ENCODE results near the gene SAE1. TPM values are rescaled to one million over a fixed set of nuclear protein-coding genes. Genes with fewer than 3 reads are reported as not detected.
A peak's percentile ranks its signal among the peaks of the same experiment; 100 is the strongest.

SAE1 gene
- total RNA-seq, 4 donors from 2014 or later, result 27.3 to 85.4 (median 51.8) TPM

GRCh38 chr19:47215581-47215980 lies 84.9 kb downstream of the SAE1 start:
- WGBS, 2 donors (ENCODE audit: low coverage in 1 of 2), result 73 to 78% methylated on average over 3 to 5 of the region's 5 CpGs
- intact Hi-C loops (cut with DNase I; ENCODE audit: low total_unique reads) (no loop called here), in situ Hi-C loops (cut with MboI; ENCODE audit: low pct_ligation_motif_present in 1 of 4, low pct_unique_long_range_greater_than_20kb in 1 of 4, low sequenced_read_pairs in 3 of 4) (no loop called here)
- peak overlapping the region; percentile 3 to 69 (median 40) for H3K27ac ChIP-seq
- H3K4me1 ChIP-seq, result peaks cover 8 to 18% (median 13%) of the 10 kb centered on the region in 4 donors
- no peaks in the 10 kb centered on the region for H3K9me3 ChIP-seq
- H3K36me3 ChIP-seq, result peaks cover 0 to under 1% (median 0%) of the 10 kb centered on the region in 4 donors
- DNase-seq, result peak; percentile 81
- no peak overlapping the region for H3K4me3 ChIP-seq
- TF ChIP-seq, protein P1, sequence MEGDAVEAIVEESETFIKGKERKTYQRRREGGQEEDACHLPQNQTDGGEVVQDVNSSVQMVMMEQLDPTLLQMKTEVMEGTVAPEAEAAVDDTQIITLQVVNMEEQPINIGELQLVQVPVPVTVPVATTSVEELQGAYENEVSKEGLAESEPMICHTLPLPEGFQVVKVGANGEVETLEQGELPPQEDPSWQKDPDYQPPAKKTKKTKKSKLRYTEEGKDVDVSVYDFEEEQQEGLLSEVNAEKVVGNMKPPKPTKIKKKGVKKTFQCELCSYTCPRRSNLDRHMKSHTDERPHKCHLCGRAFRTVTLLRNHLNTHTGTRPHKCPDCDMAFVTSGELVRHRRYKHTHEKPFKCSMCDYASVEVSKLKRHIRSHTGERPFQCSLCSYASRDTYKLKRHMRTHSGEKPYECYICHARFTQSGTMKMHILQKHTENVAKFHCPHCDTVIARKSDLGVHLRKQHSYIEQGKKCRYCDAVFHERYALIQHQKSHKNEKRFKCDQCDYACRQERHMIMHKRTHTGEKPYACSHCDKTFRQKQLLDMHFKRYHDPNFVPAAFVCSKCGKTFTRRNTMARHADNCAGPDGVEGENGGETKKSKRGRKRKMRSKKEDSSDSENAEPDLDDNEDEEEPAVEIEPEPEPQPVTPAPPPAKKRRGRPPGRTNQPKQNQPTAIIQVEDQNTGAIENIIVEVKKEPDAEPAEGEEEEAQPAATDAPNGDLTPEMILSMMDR (IDR thresholded peaks at IDR 0.05), result no peak
- TF ChIP-seq POLR2AphosphoS5 (IDR thresholded peaks at IDR 0.05), result peak in 1 of 3 donors; percentile 39
- H3K27me3 ChIP-seq, result no peaks in the 10 kb centered on the region

- WGBS, 2 donors (ENCODE audit: low coverage in 1 of 2), result 84 to 100% methylated on average over 1 to 33 of the region's 33 CpGs
- Histone ChIP-seq H3K27me3 (no peaks in the 10 kb centered on the region), H3K27ac (no peak overlapping the region), H3K4me3 (no peak overlapping the region), H3K9me3 (no peaks in the 10 kb centered on the region), H3K36me3 (peaks cover 0 to 15% (median 3%) of the 10 kb centered on the region in 4 donors), H3K4me1 (peaks cover 0 to 8% (median 7%) of the 10 kb centered on the region in 4 donors)
- intact Hi-C loops (cut with DNase I; ENCODE audit: low total_unique reads) (no loop called here), in situ Hi-C loops (cut with MboI; ENCODE audit: low pct_ligation_motif_present in 1 of 4, low pct_unique_long_range_greater_than_20kb in 1 of 4, low sequenced_read_pairs in 3 of 4) (no loop called here)
- DNase-seq, result no peak
- no peak for TF ChIP-seq EP300 (IDR thresholded peaks at IDR 0.05; ENCODE audit: low read depth)
- TF ChIP-seq POLR2A (IDR thresholded peaks at IDR 0.05), result no peak
Observed at GRCh38 chr19:47221080-47221841, 90.6 kb downstream of the SAE1 start.

DNA sequence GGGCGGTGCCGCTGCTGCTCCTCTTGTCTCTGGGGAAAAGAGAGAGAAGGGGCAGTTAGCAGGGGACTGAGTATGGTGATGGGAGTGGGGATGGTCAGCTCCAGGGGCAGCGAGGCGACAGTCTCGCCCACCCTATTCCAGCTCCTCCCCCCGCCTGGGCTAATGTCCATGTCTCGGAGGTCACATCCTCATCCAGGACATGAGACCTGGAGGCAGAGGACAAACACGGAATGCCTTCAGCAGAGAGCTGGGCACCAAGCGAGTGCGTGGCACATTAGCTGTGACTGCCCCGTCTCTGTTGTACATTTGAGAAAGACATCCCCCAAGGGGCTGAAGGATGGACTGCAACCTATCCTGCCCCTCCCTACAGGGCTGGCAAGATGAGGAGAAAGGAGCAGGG lies 91.3 kb downstream of the SAE1 start:
- 92% methylated on average over 11 of the region's 11 CpGs; no CpG with 5 or more reads in 1 of the 2 donors for WGBS, 2 donors (ENCODE audit: low coverage in 1 of 2)
- DNase-seq, result no peak
- Histone ChIP-seq H3K9me3 (no peaks in the 10 kb centered on the region), H3K27ac (no peak overlapping the region), H3K4me3 (no peak overlapping the region), H3K36me3 (peaks cover 0 to 15% (median 3%) of the 10 kb centered on the region in 4 donors), H3K27me3 (no peaks in the 10 kb centered on the region), H3K4me1 (peaks cover 3 to 15% (median 13%) of the 10 kb centered on the region in 4 donors)
- intact Hi-C loops (cut with DNase I; ENCODE audit: low total_unique reads), result no loop called here
- in situ Hi-C loops (cut with MboI; ENCODE audit: low pct_ligation_motif_present in 1 of 4, low pct_unique_long_range_greater_than_20kb in 1 of 4, low sequenced_read_pairs in 3 of 4), result no loop called here
- TF ChIP-seq, protein P1 (IDR thresholded peaks at IDR 0.05), result no peak
- TF ChIP-seq POLR2AphosphoS5 (IDR thresholded peaks at IDR 0.05) (no peak), EP300 (IDR thresholded peaks at IDR 0.05; ENCODE audit: low read depth) (no peak), POLR2A (IDR thresholded peaks at IDR 0.05) (no peak)

GRCh38 chr19:47225746-47226425 lies 95.3 kb downstream of the SAE1 start:
- Histone ChIP-seq H3K27ac (peak overlapping the region; percentile 97 to 100 (median 99)), H3K9me3 (no peaks in the 10 kb centered on the region), H3K4me1 (peaks cover 12 to 50% (median 33%) of the 10 kb centered on the region in 4 donors), H3K36me3 (peaks cover 0 to 12% (median 3%) of the 10 kb centered on the region in 4 donors), H3K27me3 (no peaks in the 10 kb centered on the region), H3K4me3 (peak overlapping the region; percentile 36 to 96 (median 56))
- in situ Hi-C loops (cut with MboI; ENCODE audit: low pct_ligation_motif_present in 1 of 4, low pct_unique_long_range_greater_than_20kb in 1 of 4, low sequenced_read_pairs in 3 of 4) (no loop called here), intact Hi-C loops (cut with DNase I; ENCODE audit: low total_unique reads) (no loop called here)
- 0 to 5% methylated on average over 1 to 38 of the region's 59 CpGs for WGBS, 2 donors (ENCODE audit: low coverage in 1 of 2)
- DNase-seq, result peak; percentile 93
- TF ChIP-seq, protein P1 (IDR thresholded peaks at IDR 0.05), result peak; percentile 23 to 54 (median 51)
- TF ChIP-seq POLR2AphosphoS5 (IDR thresholded peaks at IDR 0.05), result peak; percentile 99 to 100 (median 100)
- peak; percentile 98 for TF ChIP-seq POLR2A (IDR thresholded peaks at IDR 0.05)
- no peak for TF ChIP-seq EP300 (IDR thresholded peaks at IDR 0.05; ENCODE audit: low read depth)
